ENCODE data around the gene CLSTN2.

GRCh38 chr3:140610544-140610943 lies 675.6 kb downstream of the CLSTN2 start:
- no peak for TF ChIP-seq POLR2A (IDR thresholded peaks at IDR 0.05)
- TF ChIP-seq, protein P1, sequence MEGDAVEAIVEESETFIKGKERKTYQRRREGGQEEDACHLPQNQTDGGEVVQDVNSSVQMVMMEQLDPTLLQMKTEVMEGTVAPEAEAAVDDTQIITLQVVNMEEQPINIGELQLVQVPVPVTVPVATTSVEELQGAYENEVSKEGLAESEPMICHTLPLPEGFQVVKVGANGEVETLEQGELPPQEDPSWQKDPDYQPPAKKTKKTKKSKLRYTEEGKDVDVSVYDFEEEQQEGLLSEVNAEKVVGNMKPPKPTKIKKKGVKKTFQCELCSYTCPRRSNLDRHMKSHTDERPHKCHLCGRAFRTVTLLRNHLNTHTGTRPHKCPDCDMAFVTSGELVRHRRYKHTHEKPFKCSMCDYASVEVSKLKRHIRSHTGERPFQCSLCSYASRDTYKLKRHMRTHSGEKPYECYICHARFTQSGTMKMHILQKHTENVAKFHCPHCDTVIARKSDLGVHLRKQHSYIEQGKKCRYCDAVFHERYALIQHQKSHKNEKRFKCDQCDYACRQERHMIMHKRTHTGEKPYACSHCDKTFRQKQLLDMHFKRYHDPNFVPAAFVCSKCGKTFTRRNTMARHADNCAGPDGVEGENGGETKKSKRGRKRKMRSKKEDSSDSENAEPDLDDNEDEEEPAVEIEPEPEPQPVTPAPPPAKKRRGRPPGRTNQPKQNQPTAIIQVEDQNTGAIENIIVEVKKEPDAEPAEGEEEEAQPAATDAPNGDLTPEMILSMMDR (IDR thresholded peaks at IDR 0.05), result no peak
